Epithelial cell of esophagus (primary cell): ENCODE data around the gene PFDN4.
A peak's percentile ranks its signal among the peaks of the same experiment; 100 is the strongest.

Experiments
- DNase-seq: peaks from one replicate; pipeline ENCODE4 v3.0.0; 2010; ENCODE audit warnings: low read depth
- H3K4me3 ChIP-seq: 2 replicates; pipeline ENCODE4 v1.5.1; 2011; ENCODE audit warnings: mild to moderate bottlenecking, low read length, control low read depth
- TF ChIP-seq, protein P1 (sequence below): IDR thresholded peaks from 2 replicates; pipeline ENCODE4 v1.5.1; 2011; ENCODE audit warnings: low read depth, mild to moderate bottlenecking, low read length, control low read depth, inconsistent platforms; ENCODE audit not compliant: insufficient read depth; ENCODE audit errors: missing control alignments

The PFDN4 gene

DNA sequence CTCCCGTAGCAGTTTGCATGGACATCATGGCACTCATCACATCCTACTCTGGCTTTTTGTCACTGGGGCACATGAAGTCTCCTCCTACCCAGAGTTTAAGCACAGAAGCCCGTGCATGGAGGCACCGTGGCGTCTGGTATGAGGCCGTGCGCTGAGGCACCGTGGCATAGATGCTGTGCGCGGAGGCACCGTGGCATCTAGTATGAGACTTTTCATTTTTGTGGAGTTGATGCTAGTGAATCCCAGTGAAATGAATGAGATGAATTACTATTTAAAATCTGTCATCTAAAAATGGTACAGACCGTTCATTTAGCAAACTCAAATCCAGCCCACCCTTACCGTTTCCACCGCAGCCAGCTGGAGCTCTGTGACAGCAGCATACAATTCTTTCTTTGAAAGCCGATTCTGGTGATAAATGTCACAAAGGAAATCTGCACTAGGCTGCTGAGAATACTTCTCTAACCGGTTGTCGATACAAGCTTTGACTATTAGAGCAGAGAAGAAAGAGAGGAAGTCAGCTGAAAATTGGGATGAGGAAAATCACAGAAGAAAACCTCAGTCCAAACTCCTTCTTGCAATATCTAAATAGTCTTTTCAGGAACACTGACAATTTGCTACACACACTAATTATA, 45.4 kb upstream of the PFDN4 start:
- TF ChIP-seq, protein P1, sequence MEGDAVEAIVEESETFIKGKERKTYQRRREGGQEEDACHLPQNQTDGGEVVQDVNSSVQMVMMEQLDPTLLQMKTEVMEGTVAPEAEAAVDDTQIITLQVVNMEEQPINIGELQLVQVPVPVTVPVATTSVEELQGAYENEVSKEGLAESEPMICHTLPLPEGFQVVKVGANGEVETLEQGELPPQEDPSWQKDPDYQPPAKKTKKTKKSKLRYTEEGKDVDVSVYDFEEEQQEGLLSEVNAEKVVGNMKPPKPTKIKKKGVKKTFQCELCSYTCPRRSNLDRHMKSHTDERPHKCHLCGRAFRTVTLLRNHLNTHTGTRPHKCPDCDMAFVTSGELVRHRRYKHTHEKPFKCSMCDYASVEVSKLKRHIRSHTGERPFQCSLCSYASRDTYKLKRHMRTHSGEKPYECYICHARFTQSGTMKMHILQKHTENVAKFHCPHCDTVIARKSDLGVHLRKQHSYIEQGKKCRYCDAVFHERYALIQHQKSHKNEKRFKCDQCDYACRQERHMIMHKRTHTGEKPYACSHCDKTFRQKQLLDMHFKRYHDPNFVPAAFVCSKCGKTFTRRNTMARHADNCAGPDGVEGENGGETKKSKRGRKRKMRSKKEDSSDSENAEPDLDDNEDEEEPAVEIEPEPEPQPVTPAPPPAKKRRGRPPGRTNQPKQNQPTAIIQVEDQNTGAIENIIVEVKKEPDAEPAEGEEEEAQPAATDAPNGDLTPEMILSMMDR = no peak
- H3K4me3 ChIP-seq = no peak overlapping the region
- no peak for DNase-seq

GRCh38 chr20:54163402-54163801, 44.5 kb upstream of the PFDN4 start:
- no peak for DNase-seq
- TF ChIP-seq, protein P1 = no peak
- H3K4me3 ChIP-seq = no peak overlapping the region

GRCh38 chr20:54165014-54165413, 42.9 kb upstream of the PFDN4 start:
- DNase-seq = no peak
- TF ChIP-seq, protein P1 = no peak
- no peak overlapping the region for H3K4me3 ChIP-seq

GRCh38 chr20:54165803-54166202, 42.1 kb upstream of the PFDN4 start:
- TF ChIP-seq, protein P1 = no peak
- DNase-seq = no peak

GRCh38 chr20:54166987-54167662, 40.8 kb upstream of the PFDN4 start:
- no peak for DNase-seq
- no peak overlapping the region for H3K4me3 ChIP-seq
- TF ChIP-seq, protein P1 = no peak

More at GRCh38 chr20:54165803-54166202, 42.1 kb upstream of the PFDN4 start:
- no peak overlapping the region for H3K4me3 ChIP-seq

DNA sequence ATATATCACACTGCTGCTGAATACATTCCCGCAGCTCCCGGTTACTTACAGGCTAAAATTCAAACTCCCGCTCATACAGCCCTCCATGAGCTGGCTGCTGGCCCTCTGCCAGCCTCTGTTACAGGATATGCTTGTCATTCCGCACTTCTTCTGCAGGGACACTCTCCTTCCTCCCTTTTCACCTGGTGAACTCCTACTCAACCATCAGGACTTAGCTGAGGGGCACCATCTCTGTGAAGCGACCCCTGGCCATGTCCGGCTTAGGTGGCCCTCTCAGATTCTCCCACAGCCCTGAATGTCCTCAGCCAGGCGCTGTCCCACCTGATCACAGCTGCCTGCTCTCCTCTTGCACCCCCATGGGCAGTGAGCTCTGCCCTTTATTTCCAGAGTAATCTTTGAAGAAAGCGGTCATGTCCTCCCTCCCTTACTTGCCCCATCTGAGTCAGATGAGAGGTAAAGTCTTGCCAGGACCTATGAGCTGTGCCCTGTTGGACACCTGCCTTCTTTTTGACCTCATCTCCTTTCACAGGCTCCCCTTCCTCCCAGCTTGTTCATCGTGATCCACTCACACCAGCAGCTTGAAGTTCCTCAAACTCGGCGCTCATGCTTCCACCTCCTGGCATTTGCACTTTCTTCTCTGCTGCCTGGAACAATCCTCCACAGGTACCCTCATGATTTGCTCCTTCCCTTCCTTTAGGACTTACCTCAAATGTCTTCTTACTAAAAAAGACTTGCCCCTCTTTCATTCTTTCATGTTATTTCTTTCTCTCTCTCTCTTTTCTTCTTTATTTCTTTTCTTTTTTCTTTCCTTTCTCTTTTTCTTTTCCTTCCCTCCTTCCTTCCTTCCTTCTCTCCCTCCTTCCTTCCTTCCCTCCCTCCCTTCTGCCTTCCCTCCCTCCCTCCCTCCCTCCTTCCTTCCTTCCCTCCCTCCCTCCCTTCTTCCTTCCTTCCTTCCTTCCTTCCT, 39.7 kb upstream of the PFDN4 start:
- TF ChIP-seq, protein P1 = no peak
- peak; percentile 85 for DNase-seq
- H3K4me3 ChIP-seq = no peak overlapping the region
